Esophagus muscularis mucosa (tissue), 4 donors: ENCODE results near the gene CRYBB1. TPM values are rescaled to one million over a fixed set of nuclear protein-coding genes. Genes with fewer than 3 reads are reported as not detected.

Source experiments
- DNase-seq: peaks from one replicate; pipeline ENCODE4 v3.0.0-alpha.2; 2017; ENCODE audit errors: extremely low spot score
- H3K27ac ChIP-seq, 4 donors: fragments of 200-600 bp; sonication (generic); replicated peaks in 1 of 4; 1 replicate in 3 of 4; 2 replicates in 1 of 4; pipeline ENCODE4 v1.5.1; 2016 to 2019; ENCODE audit warnings: mild to moderate bottlenecking in 1 of 4
- H3K27me3 ChIP-seq, 4 donors: fragments of 200-600 bp; sonication (generic); one replicate each; pipeline versions ENCODE4 v1.5.1 to v1.6.0; 2016 to 2019
- H3K36me3 ChIP-seq, 4 donors: fragments of 200-600 bp; sonication (generic); one replicate each; pipeline ENCODE4 v1.5.1; 2016 to 2019
- H3K4me1 ChIP-seq, 4 donors: fragments of 200-600 bp; sonication (generic); one replicate each; pipeline ENCODE4 v1.5.1; 2016 to 2019
- H3K4me3 ChIP-seq, 4 donors: fragments of 200-600 bp; sonication (generic); 1 replicate in 2 of 4; 2 replicates in 2 of 4; pipeline ENCODE4 v1.5.1; 2016 to 2019; ENCODE audit warnings: mild to moderate bottlenecking in 4 of 4, moderate library complexity in 1 of 4
- H3K9me3 ChIP-seq, 4 donors: fragments of 200-600 bp; sonication (generic); 1 replicate in 3 of 4; 2 replicates in 1 of 4; pipeline ENCODE4 v1.5.1; 2016 to 2019
- EP300 ChIP-seq: sonication (generic); formaldehyde crosslinking; IDR thresholded peaks from one replicate; pipeline ENCODE4 v1.6.1; 2017; ENCODE audit warnings: antibody characterized with exemption
- POLR2A ChIP-seq: fragments of 450-650 bp; IDR thresholded peaks from one replicate; pipeline ENCODE4 v1.6.1; 2017; ENCODE audit warnings: antibody characterized with exemption, moderate library complexity, mild to moderate bottlenecking, low read depth
- POLR2AphosphoS5 ChIP-seq, 2 donors: sonication (generic); formaldehyde crosslinking; IDR thresholded peaks; one replicate each; pipeline ENCODE4 v1.6.1; 2017; ENCODE audit warnings: antibody characterized with exemption in 2 of 2
- WGBS: methylation state at CpG from one replicate; pipeline ENCODE4 v1.1.5; 2018; 5-methylcytosine and 5-hydroxymethylcytosine counted together
- intact Hi-C: fragments of 100-400 bp; cut with DNase I; formaldehyde crosslinking; loops from one replicate; pipeline ENCODE4 v1.15.1; 2023
- total RNA-seq, 4 donors: library from RNA; depleted of rRNA; stranded (reverse); fragments of >200 nt; gene quantifications; one replicate each; pipeline versions ENCODE4 v1.1.0 to v1.2.1, GENCODE V29; 2016
- TF ChIP-seq, protein P1 (sequence below), 3 experiments: fragments of 200-600 bp in 2 of 3; fragments of 450-650 bp in 1 of 3; sonication (generic) in 2 of 3; IDR thresholded peaks; one replicate each; pipeline ENCODE4 v1.5.1; 2017 to 2019; ENCODE audit warnings: antibody characterized with exemption in 3 of 3, mild to moderate bottlenecking in 2 of 3, moderate library complexity in 1 of 3

The CRYBB1 gene
- total RNA-seq, 4 donors from 2014 or later: 0.33 to 0.86 (median 0.83) TPM; not detected in 1

DNA sequence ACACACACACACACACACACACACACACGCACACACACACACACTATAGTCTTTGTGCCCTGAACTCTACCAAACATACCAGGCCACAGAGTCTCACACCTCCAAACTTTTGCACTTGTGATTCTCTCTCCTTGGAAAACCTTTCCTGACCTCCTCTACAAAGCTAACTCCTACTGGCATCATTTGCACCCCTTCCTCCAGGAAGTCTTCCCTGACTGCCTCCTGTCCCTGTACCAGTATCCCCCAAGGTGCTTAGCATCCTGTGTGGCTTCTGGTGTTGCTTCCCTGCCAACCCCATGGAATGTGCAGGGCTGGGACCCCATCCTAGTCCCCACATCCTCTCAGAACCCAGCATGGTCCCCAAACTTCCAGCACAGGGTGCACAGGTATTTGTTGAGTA lies 36.8 kb downstream of the CRYBB1 start:
- H3K27ac ChIP-seq: no peak overlapping the region
- intact Hi-C loops: no loop called here
- no peaks in the 10 kb centered on the region for H3K9me3 ChIP-seq
- WGBS: 36% methylated on average over 1 of the region's 1 CpG
- H3K36me3 ChIP-seq: peaks cover 0 to 15% (median 6%) of the 10 kb centered on the region in 4 donors
- no peak for DNase-seq
- H3K4me3 ChIP-seq: no peak overlapping the region
- H3K4me1 ChIP-seq: peaks cover 10 to 31% (median 24%) of the 10 kb centered on the region in 4 donors
- TF ChIP-seq, protein P1, sequence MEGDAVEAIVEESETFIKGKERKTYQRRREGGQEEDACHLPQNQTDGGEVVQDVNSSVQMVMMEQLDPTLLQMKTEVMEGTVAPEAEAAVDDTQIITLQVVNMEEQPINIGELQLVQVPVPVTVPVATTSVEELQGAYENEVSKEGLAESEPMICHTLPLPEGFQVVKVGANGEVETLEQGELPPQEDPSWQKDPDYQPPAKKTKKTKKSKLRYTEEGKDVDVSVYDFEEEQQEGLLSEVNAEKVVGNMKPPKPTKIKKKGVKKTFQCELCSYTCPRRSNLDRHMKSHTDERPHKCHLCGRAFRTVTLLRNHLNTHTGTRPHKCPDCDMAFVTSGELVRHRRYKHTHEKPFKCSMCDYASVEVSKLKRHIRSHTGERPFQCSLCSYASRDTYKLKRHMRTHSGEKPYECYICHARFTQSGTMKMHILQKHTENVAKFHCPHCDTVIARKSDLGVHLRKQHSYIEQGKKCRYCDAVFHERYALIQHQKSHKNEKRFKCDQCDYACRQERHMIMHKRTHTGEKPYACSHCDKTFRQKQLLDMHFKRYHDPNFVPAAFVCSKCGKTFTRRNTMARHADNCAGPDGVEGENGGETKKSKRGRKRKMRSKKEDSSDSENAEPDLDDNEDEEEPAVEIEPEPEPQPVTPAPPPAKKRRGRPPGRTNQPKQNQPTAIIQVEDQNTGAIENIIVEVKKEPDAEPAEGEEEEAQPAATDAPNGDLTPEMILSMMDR (IDR thresholded peaks at IDR 0.05): no peak
- TF ChIP-seq POLR2AphosphoS5 (IDR thresholded peaks at IDR 0.05) (no peak), POLR2A (no peak), EP300 (no peak)
- no peaks in the 10 kb centered on the region for H3K27me3 ChIP-seq

DNA sequence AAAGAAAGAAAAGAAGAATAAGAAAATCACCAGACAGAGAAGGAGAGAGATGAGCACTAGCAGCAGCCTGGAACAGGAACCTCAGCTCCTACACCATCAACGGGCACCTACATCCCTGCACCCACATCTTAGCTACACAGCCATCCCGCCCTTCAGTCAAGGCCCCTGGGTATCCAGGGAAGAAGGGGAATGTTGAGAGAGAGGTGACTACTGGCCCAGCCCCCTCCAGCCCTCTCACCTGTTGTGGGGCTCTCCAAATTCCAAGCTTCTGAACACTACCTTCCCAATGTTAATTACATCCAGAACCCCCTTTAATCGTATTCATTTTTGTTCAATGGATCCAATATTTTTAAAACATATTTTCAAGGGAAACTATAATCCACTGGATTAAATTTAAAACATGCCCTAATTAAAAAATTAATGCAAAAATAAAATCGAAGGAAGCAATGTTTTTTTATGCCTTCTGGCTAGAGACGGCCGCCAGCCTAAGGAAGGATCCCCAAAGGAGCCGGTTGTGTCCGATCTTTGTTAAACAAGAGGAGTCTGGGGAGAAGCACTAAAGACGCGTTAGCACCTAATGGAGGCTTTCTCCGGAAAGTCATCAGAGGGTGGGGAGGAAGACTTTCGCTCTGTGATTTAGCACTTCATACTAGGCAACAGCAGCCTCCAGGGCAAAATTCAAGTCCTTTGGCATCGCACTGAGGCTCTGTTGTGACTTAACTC lies 37.4 kb downstream of the CRYBB1 start:
- Histone ChIP-seq H3K4me3 (no peak overlapping the region), H3K27ac (no peak overlapping the region), H3K4me1 (peaks cover 6 to 29% (median 23%) of the 10 kb centered on the region in 4 donors), H3K9me3 (no peaks in the 10 kb centered on the region), H3K27me3 (no peaks in the 10 kb centered on the region), H3K36me3 (peaks cover 0 to 15% (median 6%) of the 10 kb centered on the region in 4 donors)
- TF ChIP-seq EP300 (no peak), POLR2A (no peak), POLR2AphosphoS5 (IDR thresholded peaks at IDR 0.05) (no peak)
- TF ChIP-seq, protein P1 (IDR thresholded peaks at IDR 0.05): no peak
- intact Hi-C loops: no loop called here
- 69% methylated on average over 13 of the region's 13 CpGs for WGBS
- DNase-seq: no peak

- no peaks in the 10 kb centered on the region for H3K27me3 ChIP-seq
- DNase-seq: no peak
- H3K36me3 ChIP-seq: peaks cover 0 to 15% (median 6%) of the 10 kb centered on the region in 4 donors
- no peaks in the 10 kb centered on the region for H3K9me3 ChIP-seq
- intact Hi-C loops: no loop called here
- 61% methylated on average over 8 of the region's 10 CpGs for WGBS
- no peak for TF ChIP-seq EP300
- TF ChIP-seq POLR2AphosphoS5 (IDR thresholded peaks at IDR 0.05): no peak
- no peak for TF ChIP-seq POLR2A
- TF ChIP-seq, protein P1 (IDR thresholded peaks at IDR 0.05): no peak
- peaks cover 0 to 21% (median 15%) of the 10 kb centered on the region in 4 donors for H3K4me1 ChIP-seq
- H3K27ac ChIP-seq: no peak overlapping the region
- no peak overlapping the region for H3K4me3 ChIP-seq
Observed at GRCh38 chr22:26579331-26579886, 38.4 kb downstream of the CRYBB1 start.

DNA sequence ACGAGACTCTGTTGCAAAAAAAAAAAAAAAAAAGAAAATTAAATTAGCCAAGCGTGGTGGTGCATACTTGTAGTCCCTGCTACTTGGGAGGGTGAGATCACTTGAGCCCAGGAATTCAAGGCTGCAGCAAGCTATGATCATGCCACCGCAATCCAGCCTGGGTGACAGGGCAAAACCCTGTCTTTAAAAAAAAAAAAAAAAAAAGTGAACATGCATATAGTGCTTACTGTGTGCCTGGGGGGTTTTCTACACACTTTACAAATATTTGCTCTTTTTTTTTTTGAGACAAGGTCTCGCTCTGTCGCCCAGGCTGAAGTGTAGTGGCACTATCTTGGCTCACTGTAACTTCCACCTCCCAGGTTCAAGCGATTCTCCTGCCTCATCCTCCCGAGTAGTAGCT lies 40.7 kb downstream of the CRYBB1 start:
- TF ChIP-seq POLR2A (no peak), POLR2AphosphoS5 (IDR thresholded peaks at IDR 0.05) (no peak), EP300 (no peak)
- TF ChIP-seq, protein P1 (IDR thresholded peaks at IDR 0.05): no peak
- H3K4me3 ChIP-seq: no peak overlapping the region
- peaks cover 0 to 7% (median 2%) of the 10 kb centered on the region in 4 donors for H3K36me3 ChIP-seq
- H3K27ac ChIP-seq: no peak overlapping the region
- no peaks in the 10 kb centered on the region for H3K9me3 ChIP-seq
- DNase-seq: no peak
- 94% methylated on average over 7 of the region's 7 CpGs for WGBS
- intact Hi-C loops: no loop called here
- H3K27me3 ChIP-seq: no peaks in the 10 kb centered on the region
- H3K4me1 ChIP-seq: peaks cover 0 to 23% (median 18%) of the 10 kb centered on the region in 4 donors
